NCI-H446 (cell line): ENCODE measurements around the gene SUGCT.
A peak's percentile ranks its signal among the peaks of the same experiment; 100 is the strongest.

Experiments
- DNase-seq, 2 experiments: peaks; one replicate each; lab custom pipeline; 2025; lab: John Stamatoyannopoulos, UW

The SUGCT gene

GRCh38 chr7:40676221-40676620, 541.4 kb downstream of the SUGCT start:
- no peak for DNase-seq

GRCh38 chr7:40680657-40681056, 545.9 kb downstream of the SUGCT start:
- DNase-seq: peak in 1 of 2 experiments; percentile 5

DNA sequence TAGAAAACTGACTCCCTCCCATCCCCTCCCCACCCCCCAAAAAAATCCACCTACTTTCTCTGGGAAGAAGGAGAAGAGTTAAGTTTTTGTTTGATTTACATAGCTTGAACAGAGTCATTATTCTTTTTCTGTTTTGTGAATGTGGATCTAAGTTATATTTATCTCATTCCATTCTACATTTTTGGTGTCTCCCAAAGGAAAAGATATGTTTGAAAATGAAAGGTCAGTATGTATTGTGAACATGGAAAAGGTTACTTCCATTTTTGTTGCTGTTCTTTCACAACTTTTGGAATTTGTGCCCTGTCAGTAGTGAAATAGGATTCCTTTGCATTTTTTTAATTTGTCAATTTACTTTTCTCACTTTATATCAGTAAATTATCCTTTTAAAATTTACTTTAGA, 547.9 kb downstream of the SUGCT start:
- DNase-seq: no peak

DNA sequence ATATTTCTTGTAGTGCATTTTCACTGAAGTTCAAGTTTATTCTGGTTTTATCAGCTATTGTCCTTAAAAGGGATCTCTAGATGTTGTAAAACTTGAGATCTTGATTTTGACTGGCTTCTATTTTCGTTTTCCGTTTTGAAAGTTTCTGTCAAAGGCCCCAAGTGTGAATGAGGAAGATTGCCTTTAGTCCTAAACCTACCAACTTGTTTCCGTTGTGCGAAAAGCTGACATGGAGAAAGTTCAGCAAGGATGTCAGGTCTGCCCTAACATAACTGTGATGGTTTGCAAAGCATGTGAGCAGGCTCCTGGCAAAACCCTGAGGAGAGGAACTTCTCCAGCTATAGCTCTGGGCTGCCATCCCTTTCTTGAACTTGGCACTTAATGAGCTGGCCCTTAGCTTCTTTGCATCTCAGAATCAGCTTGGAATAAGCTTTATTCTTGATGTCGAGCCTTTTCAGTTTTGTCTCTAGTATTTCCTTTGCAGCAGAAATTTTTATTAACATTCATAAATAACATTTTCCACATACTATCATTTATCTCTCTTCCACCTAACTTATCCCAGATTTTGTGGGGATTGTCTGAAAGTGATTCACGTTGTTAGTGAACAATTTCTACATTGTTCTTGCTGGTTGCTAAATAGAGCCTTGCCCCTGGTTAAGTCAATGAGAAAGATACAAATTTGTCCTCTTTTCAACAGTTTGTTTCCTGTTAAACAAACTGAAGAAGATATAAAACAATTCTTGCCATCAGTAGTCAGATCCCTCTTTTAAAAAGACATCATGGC, 559.4 kb downstream of the SUGCT start:
- no peak for DNase-seq

GRCh38 chr7:40694991-40695390, 560.2 kb downstream of the SUGCT start:
- no peak for DNase-seq

DNA sequence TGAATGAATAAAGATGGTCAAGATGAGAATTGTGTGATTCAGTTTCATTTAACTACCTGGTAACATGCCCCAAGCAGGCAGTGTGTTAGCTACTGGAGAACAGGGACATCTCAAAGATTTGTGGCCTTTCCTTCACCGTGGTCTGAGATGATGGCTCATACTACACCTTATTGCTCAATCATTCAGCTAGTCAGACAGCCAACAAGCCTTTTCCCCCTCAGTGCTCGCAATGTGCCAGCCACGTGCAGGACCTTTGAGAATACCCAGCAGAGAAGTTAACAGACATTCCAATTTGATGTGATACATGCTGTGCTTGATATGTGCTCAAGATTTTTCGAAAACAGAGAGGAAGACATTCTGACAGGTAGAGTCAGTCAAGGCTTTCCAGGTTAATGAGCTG, 562.8 kb downstream of the SUGCT start:
- no peak for DNase-seq

DNA sequence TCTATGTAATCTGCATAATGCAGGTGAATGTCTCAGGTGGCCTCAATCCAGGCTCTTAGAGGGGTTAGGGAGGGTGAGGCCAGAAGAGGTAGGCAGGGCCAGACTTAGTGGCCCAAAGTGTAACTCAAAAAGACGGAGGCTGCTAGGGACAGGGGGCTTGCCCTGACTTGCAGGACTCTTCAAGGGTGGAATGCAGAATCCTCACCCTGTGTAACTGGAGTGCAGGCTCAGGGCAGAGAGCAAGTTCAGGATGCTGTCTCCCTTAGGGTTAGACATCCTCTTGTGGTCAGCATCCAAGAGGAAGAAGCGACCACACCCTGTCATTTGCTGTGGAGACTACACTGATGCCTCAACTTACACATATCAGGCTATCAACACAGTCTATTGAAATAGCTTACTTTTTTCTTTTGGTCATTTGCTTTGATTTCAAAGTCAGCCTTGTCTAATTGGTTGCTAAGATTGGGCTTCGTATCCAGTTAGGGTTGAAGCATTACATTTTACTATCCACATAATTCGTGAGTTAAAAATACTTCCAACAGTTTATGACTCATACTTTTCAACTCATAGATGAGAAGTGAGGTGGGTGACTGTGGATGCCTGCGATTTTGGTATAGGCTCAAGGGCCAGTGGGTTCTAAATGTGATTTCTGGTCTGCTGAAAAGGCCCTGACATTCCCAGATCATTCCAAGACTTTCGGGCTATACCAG, 563.6 kb downstream of the SUGCT start:
- DNase-seq: no peak

DNA sequence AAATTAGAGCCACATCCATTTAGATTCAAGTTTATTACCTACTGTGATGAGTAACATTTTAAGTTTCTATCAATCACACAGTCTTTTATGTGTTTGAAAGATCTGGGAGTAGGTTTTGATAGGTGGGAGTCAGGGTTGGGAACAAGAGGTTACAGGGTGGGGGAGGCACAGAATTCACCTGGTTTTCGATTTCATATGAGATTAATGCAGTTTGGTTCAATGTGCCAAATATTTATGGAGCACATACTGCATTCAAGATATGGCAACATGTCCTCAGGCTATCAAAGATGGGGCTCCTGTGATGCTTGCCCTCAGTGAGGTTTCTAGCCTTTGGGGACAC, 564.1 kb downstream of the SUGCT start:
- DNase-seq: no peak

DNA sequence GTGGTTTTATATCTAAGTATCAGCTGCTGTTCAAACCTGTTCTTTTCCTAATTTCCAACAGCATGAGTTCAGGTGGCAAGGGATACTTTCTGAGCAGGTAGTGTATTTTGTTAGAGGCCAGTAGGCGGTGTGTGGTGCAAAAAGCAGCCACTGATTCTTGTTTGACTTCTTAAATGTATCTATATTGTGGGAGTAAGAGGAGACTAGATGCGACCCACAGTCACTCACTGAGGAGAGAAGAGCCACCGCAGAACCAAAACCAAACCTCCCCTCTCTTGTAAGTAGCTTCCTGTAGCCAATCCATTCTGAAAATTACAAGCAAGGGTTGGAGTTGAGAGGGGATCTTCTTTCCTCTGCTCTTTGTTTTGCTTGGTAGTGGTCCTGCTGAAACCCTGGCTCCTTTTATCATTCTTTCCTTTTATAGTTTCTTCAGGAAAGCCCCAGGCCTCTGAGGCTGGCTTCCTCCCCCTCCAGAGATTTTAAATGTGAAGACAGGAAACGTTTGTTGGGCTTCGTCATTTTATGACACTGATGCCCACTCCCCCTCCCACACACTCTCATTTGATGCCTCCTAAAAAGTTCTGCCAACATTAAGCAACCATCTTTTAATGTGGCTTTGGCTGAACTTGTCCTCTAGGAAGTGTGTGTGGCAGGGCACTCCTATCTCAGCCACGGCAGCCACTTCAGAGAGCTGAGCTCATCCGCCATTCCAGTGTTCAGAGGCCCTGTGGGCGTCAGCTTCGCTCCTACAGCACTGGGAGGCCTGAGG, 566.0 kb downstream of the SUGCT start:
- no peak for DNase-seq

- no peak for DNase-seq
Measured at GRCh38 chr7:40701836-40702551, 567.2 kb downstream of the SUGCT start.

- no peak for DNase-seq
Measured at GRCh38 chr7:40704172-40704571, 569.4 kb downstream of the SUGCT start.

DNA sequence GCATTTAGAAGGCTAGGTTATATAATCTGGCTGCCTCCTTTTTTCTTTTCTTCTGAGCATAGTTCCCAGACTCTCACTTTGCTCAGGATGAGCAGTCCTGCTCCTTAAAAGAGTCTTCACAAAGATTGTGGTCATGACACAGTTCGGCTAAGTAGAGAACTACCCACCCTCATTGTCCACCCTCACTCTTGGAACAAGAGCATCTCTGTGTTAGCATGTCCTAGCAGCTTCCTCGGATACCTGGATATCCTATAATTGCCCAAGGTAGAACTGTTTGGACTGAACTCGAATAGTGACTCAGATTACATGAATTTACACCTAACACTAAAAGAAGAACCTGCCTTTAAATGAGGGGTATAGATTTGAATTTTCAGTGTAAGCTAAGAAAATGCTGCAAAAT, 572.0 kb downstream of the SUGCT start:
- no peak for DNase-seq

- no peak for DNase-seq
Measured at GRCh38 chr7:40709062-40709964, 574.5 kb downstream of the SUGCT start.

- no peak for DNase-seq
Measured at GRCh38 chr7:40711706-40712105, 576.9 kb downstream of the SUGCT start.

GRCh38 chr7:40714363-40715052, 579.7 kb downstream of the SUGCT start:
- DNase-seq: no peak

DNA sequence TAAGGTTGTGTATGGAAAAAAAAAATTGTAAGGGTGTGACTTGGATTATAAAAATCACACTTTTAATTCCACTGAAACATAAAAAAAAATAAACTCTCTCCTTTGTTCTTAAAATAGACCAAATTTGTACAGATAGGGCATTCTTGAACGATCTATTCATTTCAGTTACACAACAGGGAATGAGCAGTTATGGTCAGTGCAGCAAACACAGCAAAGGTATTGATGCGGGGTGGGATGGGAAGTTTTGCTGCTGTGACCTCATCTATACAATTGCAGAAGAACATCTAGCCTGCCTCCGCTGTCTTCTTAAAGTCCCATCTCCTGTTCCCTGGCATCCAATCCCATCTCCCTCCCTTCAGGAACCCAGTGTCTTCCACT, 580.2 kb downstream of the SUGCT start:
- DNase-seq: no peak

- DNase-seq: no peak
Measured at GRCh38 chr7:40716052-40716451, 581.2 kb downstream of the SUGCT start.

DNA sequence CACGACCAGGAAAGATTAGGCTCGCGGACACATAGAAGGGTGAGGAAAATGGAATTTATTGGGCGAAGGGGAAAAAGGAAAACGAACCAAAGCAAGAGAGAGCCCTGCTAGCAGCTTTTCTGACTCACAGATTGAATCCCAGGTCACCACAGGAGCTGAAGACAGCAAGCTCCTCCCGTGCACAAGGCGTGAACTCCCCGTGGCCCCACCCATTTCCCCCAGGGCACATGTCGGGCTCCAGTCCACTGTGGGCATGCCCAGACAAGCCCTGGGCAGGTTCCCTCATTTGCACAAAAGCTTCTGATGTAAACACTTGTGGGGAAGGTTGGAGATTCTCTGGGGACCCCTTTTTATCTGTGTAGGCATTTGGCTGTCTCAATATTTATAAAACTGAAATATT, 582.4 kb downstream of the SUGCT start:
- DNase-seq: peak in 1 of 2 experiments; percentile 55

- DNase-seq: no peak
Measured at GRCh38 chr7:40720416-40720815, 585.6 kb downstream of the SUGCT start.

GRCh38 chr7:40721342-40721949, 586.6 kb downstream of the SUGCT start:
- DNase-seq: no peak
